IMR-90 (cell line): Measurements from ENCODE around the gene ARHGAP45. TPM values are rescaled to one million over a fixed set of nuclear protein-coding genes. Genes with fewer than 3 reads are reported as not detected.

Experiments used
- ATAC-seq: fragments of 200-7000 bp; cut with Tn5 transposase; 2 replicates; pipeline ENCODE4 v1.9.1; 2020; ENCODE audit warnings: low read depth, mild to moderate bottlenecking, moderate library complexity
- BruUV-seq: library from RNA; stranded (reverse); fragments of 400-500 nt; replicated peaks from 2 replicates; lab custom pipeline; 2021; lab: Mats Ljungman, UMichigan
- CTCF ChIA-PET: fragments of 300-600 bp; formaldehyde crosslinking; extraction: SDS; loops from one replicate; lab custom pipeline; 2021; ENCODE audit warnings: antibody characterized with exemption; lab: Yijun Ruan, JAX
- POLR2A ChIA-PET: fragments of 300-600 bp; sonication (Branson Sonifier 250); formaldehyde crosslinking; loops from one replicate; lab custom pipeline; 2022; ENCODE audit warnings: antibody characterized with exemption; ENCODE audit not compliant: unreplicated experiment; lab: Charles Lee
- DNase-seq: peaks from one replicate; pipeline ENCODE4 v3.0.0; 2013
- H2AFZ ChIP-seq: replicated peaks from 2 replicates; pipeline ENCODE3; 2013; ENCODE audit warnings: low read length, mild to moderate bottlenecking; ENCODE audit not compliant: poor library complexity
- H2AK5ac ChIP-seq: 2 replicates; pipeline ENCODE4 v1.6.1; 2013; ENCODE audit warnings: low read depth, low read length, inconsistent platforms
- H2AK9ac ChIP-seq: replicated peaks from 2 replicates; pipeline ENCODE3; 2013; ENCODE audit warnings: mild to moderate bottlenecking, low read depth, low read length, moderate library complexity; ENCODE audit not compliant: poor library complexity
- H2BK120ac ChIP-seq: 2 replicates; pipeline ENCODE4 v1.6.1; 2013; ENCODE audit warnings: low read depth, low read length, inconsistent platforms
- H2BK15ac ChIP-seq: 3 replicates; pipeline ENCODE4 v1.6.1; 2013; ENCODE audit warnings: low read depth, low read length, inconsistent platforms
- H2BK20ac ChIP-seq: 2 replicates; pipeline ENCODE4 v1.6.1; 2013; ENCODE audit warnings: low read depth, mild to moderate bottlenecking, inconsistent platforms, low read length, moderate library complexity
- H2BK5ac ChIP-seq: 2 replicates; pipeline ENCODE4 v1.6.1; 2013; ENCODE audit warnings: mild to moderate bottlenecking, low read depth, low read length, inconsistent platforms; ENCODE audit not compliant: poor library complexity, severe bottlenecking
- H3K14ac ChIP-seq: replicated peaks from 2 replicates; pipeline ENCODE4 v1.6.1; 2013; ENCODE audit warnings: low read depth, low read length, inconsistent platforms
- H3K18ac ChIP-seq: 2 replicates; pipeline ENCODE4 v1.6.1; 2013; ENCODE audit warnings: low read depth, low read length, control low read depth
- H3K23ac ChIP-seq: 2 replicates; pipeline ENCODE4 v1.6.1; 2013; ENCODE audit warnings: low read depth, low read length, inconsistent platforms
- H3K27ac ChIP-seq: 2 replicates; pipeline ENCODE4 v1.5.1; 2013; ENCODE audit warnings: mild to moderate bottlenecking, control low read depth, low read length; ENCODE audit not compliant: insufficient read depth
- H3K27me3 ChIP-seq: 2 replicates; pipeline ENCODE4 v1.6.1; 2013; ENCODE audit warnings: low read length; ENCODE audit not compliant: control insufficient read depth, insufficient read depth
- H3K36me3 ChIP-seq: 2 replicates; pipeline ENCODE4 v1.6.1; 2013; ENCODE audit warnings: low read length, mixed read lengths; ENCODE audit not compliant: control insufficient read depth, insufficient read depth
- H3K4ac ChIP-seq: 2 replicates; pipeline ENCODE4 v1.6.1; 2013; ENCODE audit warnings: low read depth, low read length, inconsistent platforms
- H3K4me1 ChIP-seq: 2 replicates; pipeline ENCODE4 v1.6.1; 2013; ENCODE audit warnings: low read length, mixed read lengths; ENCODE audit not compliant: control insufficient read depth, insufficient read depth
- H3K4me2 ChIP-seq: 2 replicates; pipeline ENCODE4 v1.6.1; 2013; ENCODE audit warnings: low read depth, mild to moderate bottlenecking, control low read depth, low read length, moderate library complexity
- H3K4me3 ChIP-seq: 2 replicates; pipeline ENCODE4 v1.5.1; 2013; ENCODE audit warnings: low read depth, mild to moderate bottlenecking, control low read depth, low read length, moderate library complexity; ENCODE audit not compliant: insufficient read depth
- H3K56ac ChIP-seq: 2 replicates; pipeline ENCODE4 v1.6.1; 2013; ENCODE audit warnings: low read length, inconsistent platforms; ENCODE audit not compliant: insufficient read depth; ENCODE audit errors: extremely low read depth
- H3K79me1 ChIP-seq, 2 experiments: 2 replicates each; pipeline ENCODE4 v1.6.1; 2013; ENCODE audit warnings: low read length in 2 of 2, inconsistent platforms in 1 of 2, low read depth in 1 of 2
- H3K9ac ChIP-seq: 2 replicates; pipeline ENCODE4 v1.6.1; 2013; ENCODE audit warnings: low read depth, low read length, control low read depth
- H3K9me1 ChIP-seq: 2 replicates; pipeline ENCODE4 v1.6.1; 2013; ENCODE audit warnings: low read length, inconsistent platforms; ENCODE audit not compliant: insufficient read depth
- H3K9me3 ChIP-seq: 2 replicates; pipeline ENCODE4 v1.6.1; 2013; ENCODE audit warnings: low read length; ENCODE audit not compliant: control insufficient read depth, insufficient read depth
- H4K20me1 ChIP-seq: 2 replicates; pipeline ENCODE4 v1.6.1; 2013; ENCODE audit warnings: low read length, inconsistent platforms; ENCODE audit not compliant: insufficient read depth
- H4K5ac ChIP-seq: 2 replicates; pipeline ENCODE4 v1.6.1; 2013; ENCODE audit warnings: mild to moderate bottlenecking, low read depth, low read length, control low read depth
- H4K8ac ChIP-seq, 2 experiments: 2 replicates each; pipeline ENCODE4 v1.6.1; 2013; ENCODE audit warnings: low read depth in 2 of 2, low read length in 2 of 2, control low read depth in 1 of 2, inconsistent platforms in 1 of 2
- H4K91ac ChIP-seq: 2 replicates; pipeline ENCODE4 v1.6.1; 2013; ENCODE audit warnings: low read depth, low read length, inconsistent platforms; ENCODE audit not compliant: insufficient read depth
- CEBPB ChIP-seq: IDR thresholded peaks from 2 replicates; pipeline ENCODE4 v1.6.1; 2012; ENCODE audit warnings: low read depth, low read length, improper control_type of control experiment
- ELK1 ChIP-seq: fragments of 150-350 bp; IDR thresholded peaks from 2 replicates; pipeline ENCODE4 v1.6.1; 2016; ENCODE audit warnings: low read depth, mild to moderate bottlenecking, low read length, moderate library complexity, borderline replicate concordance
- SMC3 ChIP-seq: fragments of 150-350 bp; IDR thresholded peaks from 2 replicates; pipeline ENCODE4 v1.6.1; 2016; ENCODE audit warnings: low read depth, mild to moderate bottlenecking, antibody characterized with exemption, low read length, moderate library complexity
- USF2 ChIP-seq: fragments of 150-350 bp; IDR thresholded peaks from 2 replicates; pipeline ENCODE4 v1.6.1; 2017; ENCODE audit warnings: mild to moderate bottlenecking, antibody characterized with exemption, low read length, low read depth
- WGBS, 2 experiments: methylation state at CpG; one replicate each; pipeline versions ENCODE4 v1.1.5 to v1.1.7; 2013; ENCODE audit warnings: missing lambda C conversion rate in 2 of 2; ENCODE audit not compliant: insufficient read length in 1 of 2; ENCODE audit errors: extremely low coverage in 2 of 2; 5-methylcytosine and 5-hydroxymethylcytosine counted together
- dilution Hi-C: fragments of 300-500 bp; cut with HindIII; formaldehyde crosslinking; loops from one replicate; pipeline ENCODE4 v1.14.3; 2018; ENCODE audit warnings: low sequenced_read_pairs; ENCODE audit not compliant: unreplicated experiment
- in situ Hi-C: fragments of 300-500 bp; cut with MboI; formaldehyde crosslinking; loops from 3 replicates; pipeline ENCODE4 v1.14.3; 2019; ENCODE audit warnings: low sequenced_read_pairs, inconsistent platforms, mixed read lengths
- intact Hi-C: fragments of 100-400 bp; cut with micrococcal nuclease; formaldehyde crosslinking; loops from 2 replicates; pipeline ENCODE4 v1.10.0; 2022
- polyA plus RNA-seq, 3 experiments: library from polyadenylated mRNA; depleted of rRNA; stranded (reverse); fragments of >200 nt; gene quantifications; 2 replicates each; pipeline ENCODE4 v1.2.3, GENCODE V29; 2012; ENCODE audit warnings: low replicate concordance in 1 of 3
- total RNA-seq: library from RNA; depleted of rRNA; stranded (reverse); fragments of >200 nt; gene quantifications from 2 replicates; pipeline ENCODE4 v1.2.3, GENCODE V29; 2012

Gene ARHGAP45
- total and polyA plus RNA-seq, 2 of the 4 experiments (the other 2 are of a cell fraction), result 1.3 to 1.7 TPM

- Histone ChIP-seq H4K5ac (no peak overlapping the region), H3K4me1 (no peaks in the 10 kb centered on the region), H3K4me3 (no peak overlapping the region), H3K14ac (no peak overlapping the region), H3K9me1 (no peaks in the 10 kb centered on the region), H3K27me3 (no peaks in the 10 kb centered on the region), H3K9me3 (no peaks in the 10 kb centered on the region), H3K18ac (no peak overlapping the region), H3K79me1 (peaks cover 0 to under 1% of the 10 kb centered on the region in 2 experiments; a peak in 1 of 4 replicates), H2BK120ac (no peak overlapping the region), H2AK9ac (no peak overlapping the region), H3K4ac (no peak overlapping the region), H2BK5ac (no peak overlapping the region), H2BK15ac (no peak overlapping the region), H2AK5ac (no peak overlapping the region), H3K4me2 (no peak overlapping the region), H4K91ac (no peak overlapping the region), H3K9ac (no peak overlapping the region), H3K36me3 (peaks cover 34% of the 10 kb centered on the region), H2AFZ (peak overlapping the region; percentile 32), H4K20me1 (peaks cover 10% of the 10 kb centered on the region; the same call in 1 of the 2 replicates), H4K8ac (no peak overlapping the region), H3K56ac (no peak overlapping the region), H3K23ac (no peak overlapping the region), H2BK20ac (no peak overlapping the region), H3K27ac (no peak overlapping the region)
- CTCF ChIA-PET, result interaction anchor here (1.2 kb wide), 1 partner anchor 27 kb away, joined by 4 read pairs; no protein-coding TSS in a partner anchor
- DNase-seq (no peak), ATAC-seq (no peak)
- in situ Hi-C loops, result no loop called here
- dilution Hi-C loops, result no loop called here
- WGBS, 2 experiments, result 69% methylated on average over 21 of the region's 21 CpGs; no CpG with 5 or more reads in 1 of the 2 experiments
- TF ChIP-seq USF2 (no peak), SMC3 (no peak), CEBPB (no peak), ELK1 (no peak)
- POLR2A ChIA-PET, result no interaction called here
- intact Hi-C loops, result no loop called here
- BruUV-seq, result no TSS peak
Observed at GRCh38 chr19:1086613-1087012, 19.6 kb downstream of the ARHGAP45 start.
